Activated naive CD4-positive, alpha-beta T cell treated with anti-CD3 and anti-CD28 coated beads, Interleukin-2, amount 50 U/mL, for 24 hours (primary cell): ENCODE measurements around the gene VAV1.
A peak's percentile ranks its signal among the peaks of the same experiment; 100 is the strongest.

Experiments used
- H3K27ac Mint-ChIP-seq: one replicate; pipeline ENCODE4 v1.8.0; 2021; ENCODE audit warnings: mild to moderate bottlenecking, mixed read lengths
- H3K27me3 Mint-ChIP-seq: one replicate; pipeline ENCODE4 v1.8.0; 2021; ENCODE audit warnings: mixed read lengths
- H3K36me3 Mint-ChIP-seq: one replicate; pipeline ENCODE4 v1.8.0; 2021; ENCODE audit warnings: mixed read lengths
- H3K4me1 Mint-ChIP-seq: one replicate; pipeline ENCODE4 v1.8.0; 2021; ENCODE audit warnings: mixed read lengths
- H3K4me3 Mint-ChIP-seq: one replicate; pipeline ENCODE4 v1.8.0; 2021; ENCODE audit warnings: mild to moderate bottlenecking, mixed read lengths
- H3K9me3 Mint-ChIP-seq: one replicate; pipeline ENCODE4 v1.8.0; 2021; ENCODE audit warnings: mixed read lengths

The VAV1 gene, protein sequence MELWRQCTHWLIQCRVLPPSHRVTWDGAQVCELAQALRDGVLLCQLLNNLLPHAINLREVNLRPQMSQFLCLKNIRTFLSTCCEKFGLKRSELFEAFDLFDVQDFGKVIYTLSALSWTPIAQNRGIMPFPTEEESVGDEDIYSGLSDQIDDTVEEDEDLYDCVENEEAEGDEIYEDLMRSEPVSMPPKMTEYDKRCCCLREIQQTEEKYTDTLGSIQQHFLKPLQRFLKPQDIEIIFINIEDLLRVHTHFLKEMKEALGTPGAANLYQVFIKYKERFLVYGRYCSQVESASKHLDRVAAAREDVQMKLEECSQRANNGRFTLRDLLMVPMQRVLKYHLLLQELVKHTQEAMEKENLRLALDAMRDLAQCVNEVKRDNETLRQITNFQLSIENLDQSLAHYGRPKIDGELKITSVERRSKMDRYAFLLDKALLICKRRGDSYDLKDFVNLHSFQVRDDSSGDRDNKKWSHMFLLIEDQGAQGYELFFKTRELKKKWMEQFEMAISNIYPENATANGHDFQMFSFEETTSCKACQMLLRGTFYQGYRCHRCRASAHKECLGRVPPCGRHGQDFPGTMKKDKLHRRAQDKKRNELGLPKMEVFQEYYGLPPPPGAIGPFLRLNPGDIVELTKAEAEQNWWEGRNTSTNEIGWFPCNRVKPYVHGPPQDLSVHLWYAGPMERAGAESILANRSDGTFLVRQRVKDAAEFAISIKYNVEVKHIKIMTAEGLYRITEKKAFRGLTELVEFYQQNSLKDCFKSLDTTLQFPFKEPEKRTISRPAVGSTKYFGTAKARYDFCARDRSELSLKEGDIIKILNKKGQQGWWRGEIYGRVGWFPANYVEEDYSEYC

DNA sequence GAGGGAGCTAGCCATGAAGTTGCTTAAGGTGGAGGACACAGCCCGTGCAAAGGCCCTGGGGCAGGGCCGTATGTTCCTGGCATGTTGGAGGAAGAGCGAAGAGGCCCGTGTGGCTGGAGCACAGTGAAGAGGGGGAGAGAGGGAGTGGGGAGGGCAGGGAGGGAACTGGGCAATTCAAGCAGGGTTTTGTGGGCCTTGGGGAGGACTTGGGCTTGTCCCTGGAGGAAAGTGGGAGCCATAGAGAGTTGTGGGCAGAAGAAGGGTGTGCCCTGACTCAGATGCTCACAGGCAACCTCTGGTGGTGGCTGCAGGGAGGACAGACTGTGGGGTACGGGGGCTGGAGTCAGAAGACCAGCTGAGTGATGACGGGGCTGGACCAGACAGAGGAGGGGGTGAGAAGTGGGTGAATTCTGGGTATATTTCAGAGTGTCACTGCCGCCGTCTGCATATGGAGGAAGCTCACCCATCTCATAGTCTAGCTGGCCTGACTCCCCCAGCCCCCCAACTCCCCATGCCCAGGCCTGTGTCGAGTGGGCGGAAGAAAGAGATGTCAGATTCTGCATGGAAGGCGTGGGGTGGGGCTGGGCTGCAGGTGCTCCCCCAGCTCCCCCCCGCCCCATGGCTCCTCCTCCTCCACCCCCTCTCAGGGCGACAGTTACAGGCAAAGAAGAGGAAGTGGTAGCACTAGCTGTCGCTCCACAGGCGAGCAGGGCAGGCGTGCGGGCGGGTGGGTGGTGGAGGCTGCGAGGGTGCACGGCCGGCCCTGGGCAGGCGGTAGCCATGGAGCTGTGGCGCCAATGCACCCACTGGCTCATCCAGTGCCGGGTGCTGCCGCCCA lies at the start of gene VAV1:
VAV1 (plus strand) TSS at position 681 of the 838 bp plus-strand sequence; CDS start at position 781, 100 bp downstream.
- H3K27me3 Mint-ChIP-seq, result no peaks in the 10 kb centered on the region
- peaks cover 55% of the 10 kb centered on the region for H3K4me1 Mint-ChIP-seq
- H3K36me3 Mint-ChIP-seq, result peaks cover 17% of the 10 kb centered on the region
- no peaks in the 10 kb centered on the region for H3K9me3 Mint-ChIP-seq
- H3K27ac Mint-ChIP-seq, result peak within 1 kb of the TSS; percentile 90
- peak within 1 kb of the TSS; percentile 90 for H3K4me3 Mint-ChIP-seq

DNA sequence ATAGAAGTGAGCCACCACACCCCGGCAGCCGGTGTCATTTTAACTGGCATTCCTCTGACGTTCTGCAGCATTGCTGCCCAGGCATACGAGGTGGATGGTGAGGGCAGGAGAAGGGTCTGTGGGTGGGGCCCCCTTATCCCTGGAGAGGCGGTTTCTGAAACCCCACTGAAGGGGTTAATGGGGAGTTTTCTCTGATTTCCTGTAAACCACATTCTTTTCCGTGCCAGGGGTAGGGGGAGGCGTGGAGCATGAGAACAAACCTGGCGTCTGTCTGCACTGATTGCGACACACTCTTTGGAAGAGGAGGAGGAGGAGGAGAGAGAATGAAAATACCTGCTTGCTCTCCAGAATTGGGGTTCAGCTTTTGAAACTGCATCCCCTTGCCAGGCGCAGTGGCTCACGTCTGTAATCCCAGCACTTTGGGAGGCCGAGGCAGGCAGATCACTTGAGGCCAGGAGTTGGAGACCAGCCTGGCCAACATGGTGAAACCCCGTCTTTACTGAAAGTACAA lies 49.3 kb upstream of the VAV1 start:
- H3K27me3 Mint-ChIP-seq, result no peaks in the 10 kb centered on the region
- no peak overlapping the region for H3K4me3 Mint-ChIP-seq
- H3K27ac Mint-ChIP-seq, result no peak overlapping the region

DNA sequence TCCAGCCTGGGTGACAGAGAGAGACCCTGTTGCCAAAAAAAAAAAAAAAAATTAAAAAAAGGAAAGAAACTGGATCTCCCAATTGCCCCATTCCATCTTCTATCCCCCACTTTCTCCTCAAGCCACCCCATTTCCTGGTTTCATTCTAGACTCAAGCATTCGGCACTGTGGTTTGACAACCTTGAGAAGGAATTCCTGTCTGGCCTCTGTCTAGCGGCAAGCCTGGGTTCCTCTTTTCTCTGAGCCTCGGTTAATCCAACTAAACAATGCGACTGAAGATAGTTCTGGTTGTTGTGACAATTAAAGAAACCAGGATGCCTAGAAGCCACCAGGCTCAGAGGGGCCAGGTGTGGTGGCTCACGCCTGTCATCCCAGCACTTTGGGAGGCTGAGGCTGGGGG lies 48.8 kb upstream of the VAV1 start:
- H3K27me3 Mint-ChIP-seq, result no peaks in the 10 kb centered on the region
- H3K4me3 Mint-ChIP-seq, result no peak overlapping the region
- H3K27ac Mint-ChIP-seq, result no peak overlapping the region
- H3K4me1 Mint-ChIP-seq, result peaks cover 23% of the 10 kb centered on the region
- no peaks in the 10 kb centered on the region for H3K36me3 Mint-ChIP-seq
- H3K9me3 Mint-ChIP-seq, result no peaks in the 10 kb centered on the region

More for the DNA sequence above, 49.3 kb upstream of the VAV1 start:
- Mint-ChIP-seq H3K4me1 (peaks cover 23% of the 10 kb centered on the region), H3K9me3 (no peaks in the 10 kb centered on the region), H3K36me3 (no peaks in the 10 kb centered on the region)

DNA sequence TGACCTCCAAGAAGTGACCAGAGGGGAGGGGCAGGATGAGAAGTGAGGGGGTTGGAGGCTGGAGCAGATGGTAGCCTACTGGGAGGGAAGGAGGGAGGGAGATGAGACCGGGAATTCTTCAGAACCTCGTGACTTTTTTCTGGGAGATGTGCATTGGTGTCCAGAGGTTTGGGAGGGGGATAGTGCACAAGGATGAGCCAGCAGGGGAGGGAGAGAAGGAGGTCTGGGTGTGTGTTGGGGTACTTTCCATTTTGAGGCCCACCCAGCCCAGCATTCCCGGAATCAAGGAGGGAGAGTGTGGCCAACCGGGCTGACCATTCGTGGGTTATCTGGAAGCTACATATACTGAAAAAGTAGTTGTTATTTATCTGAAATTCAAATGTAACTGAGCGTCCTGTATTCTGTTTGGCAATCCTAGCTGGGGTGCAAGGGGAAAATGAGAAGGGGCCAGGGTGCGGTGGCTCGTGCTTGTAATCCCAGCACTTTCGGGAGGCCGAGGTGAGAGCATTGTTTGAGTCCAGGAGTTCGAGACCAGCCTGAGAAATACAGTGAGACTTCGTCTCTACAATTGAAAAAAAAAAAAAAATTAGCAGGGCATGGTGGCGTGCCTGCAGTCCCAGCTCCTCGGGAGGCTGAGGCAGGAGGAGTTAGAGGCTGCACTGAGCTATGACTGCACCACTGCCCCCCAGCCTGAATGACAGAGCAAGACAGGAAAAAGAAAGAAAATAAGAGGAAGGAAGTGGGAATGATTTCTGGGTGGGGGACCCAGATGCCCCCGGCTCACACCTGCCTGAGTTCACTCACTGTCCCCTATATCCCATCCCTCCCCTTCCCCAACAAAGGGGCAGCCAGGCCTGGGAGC lies 47.6 kb upstream of the VAV1 start:
- peaks cover 23% of the 10 kb centered on the region for H3K4me1 Mint-ChIP-seq
- no peaks in the 10 kb centered on the region for H3K9me3 Mint-ChIP-seq
- no peaks in the 10 kb centered on the region for H3K36me3 Mint-ChIP-seq
- H3K4me3 Mint-ChIP-seq, result no peak overlapping the region
- H3K27ac Mint-ChIP-seq, result no peak overlapping the region
- H3K27me3 Mint-ChIP-seq, result no peaks in the 10 kb centered on the region

DNA sequence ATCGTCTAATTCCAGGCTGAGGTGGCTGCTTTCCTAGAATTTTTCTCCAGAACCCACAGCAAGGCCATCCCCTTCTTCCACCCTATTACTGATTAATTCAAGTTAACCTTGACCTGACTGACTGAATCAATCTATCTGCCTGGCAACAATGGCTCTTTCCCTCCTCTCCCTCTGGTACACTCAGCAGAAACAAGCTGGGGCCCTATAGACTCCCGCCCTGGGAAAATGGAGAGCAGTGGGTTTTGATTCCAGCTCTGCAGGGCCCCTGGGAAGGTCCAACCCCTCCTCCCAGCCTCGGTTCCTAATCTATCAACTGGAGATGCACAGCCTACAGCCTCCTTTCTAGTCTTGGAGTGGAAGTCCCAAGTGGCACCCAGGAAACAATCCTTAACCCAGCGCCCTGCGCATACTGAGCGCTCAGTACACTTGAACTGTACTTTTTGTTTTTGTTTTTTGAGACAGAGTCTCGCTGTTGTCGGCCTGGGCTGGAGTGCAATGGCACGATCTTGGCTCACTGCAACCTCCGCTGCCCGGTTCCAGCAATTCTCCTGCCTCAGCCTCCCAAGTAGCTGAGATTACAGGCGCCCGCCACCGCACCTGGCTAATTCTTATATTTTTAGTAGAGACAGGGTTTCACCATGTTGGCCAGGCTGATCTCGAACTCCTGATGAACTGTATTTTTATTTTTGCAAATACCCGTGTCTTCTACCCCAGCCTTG lies 46.8 kb upstream of the VAV1 start:
- no peak overlapping the region for H3K27ac Mint-ChIP-seq
- H3K36me3 Mint-ChIP-seq, result no peaks in the 10 kb centered on the region
- H3K4me3 Mint-ChIP-seq, result no peak overlapping the region
- no peaks in the 10 kb centered on the region for H3K27me3 Mint-ChIP-seq
- no peaks in the 10 kb centered on the region for H3K9me3 Mint-ChIP-seq
- H3K4me1 Mint-ChIP-seq, result peaks cover 23% of the 10 kb centered on the region

DNA sequence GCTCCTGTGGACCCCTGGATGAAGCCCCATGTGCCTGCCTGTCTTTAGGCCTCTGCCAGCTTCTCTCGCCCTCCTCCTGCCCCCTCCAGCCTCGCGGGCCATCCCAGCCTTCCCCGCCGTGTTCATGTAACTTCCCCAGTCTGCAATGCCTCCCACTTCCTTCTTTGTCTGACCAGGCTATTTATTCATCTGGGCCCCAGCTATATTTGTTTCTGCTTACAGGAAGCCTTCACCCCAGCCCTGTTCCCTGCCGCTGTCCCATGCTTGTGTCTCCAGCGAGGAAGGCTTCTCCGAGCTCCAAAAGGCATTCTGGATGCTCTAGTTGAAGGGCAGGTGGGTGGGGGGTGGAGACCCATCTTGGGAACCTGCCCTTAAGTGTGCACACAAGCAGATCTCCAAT lies 44.2 kb upstream of the VAV1 start:
- peaks cover 15% of the 10 kb centered on the region for H3K4me1 Mint-ChIP-seq
- no peaks in the 10 kb centered on the region for H3K27me3 Mint-ChIP-seq
- H3K4me3 Mint-ChIP-seq, result no peak overlapping the region
- no peaks in the 10 kb centered on the region for H3K9me3 Mint-ChIP-seq
- H3K36me3 Mint-ChIP-seq, result peaks cover 3% of the 10 kb centered on the region
- no peak overlapping the region for H3K27ac Mint-ChIP-seq

DNA sequence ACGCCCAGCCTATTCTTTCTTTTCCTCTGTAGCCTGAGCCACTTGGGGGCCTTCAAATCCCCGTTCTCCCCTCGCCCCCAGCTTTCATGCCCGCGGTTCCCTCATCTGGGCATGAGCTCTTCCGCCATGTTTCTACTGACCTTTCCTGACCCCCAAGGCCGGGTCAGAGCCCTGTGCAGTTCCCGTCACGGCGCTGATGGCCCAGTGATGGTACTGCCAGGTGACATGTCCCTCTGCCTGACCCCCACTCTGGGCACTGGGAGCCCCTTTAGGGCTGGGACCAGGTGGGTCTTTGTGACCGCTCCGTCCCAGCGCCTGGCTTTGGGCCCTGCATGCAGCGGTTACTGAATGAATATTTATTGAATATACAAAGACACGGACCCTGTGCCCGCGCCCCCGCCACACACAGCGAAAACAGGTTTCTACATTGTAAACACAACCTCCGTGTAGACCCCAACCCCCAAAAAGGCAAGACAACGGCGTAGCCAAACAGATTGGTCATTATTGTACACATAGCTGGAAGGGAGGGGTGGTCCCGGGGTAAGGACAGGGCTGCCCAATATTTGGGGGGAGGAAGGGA lies 42.8 kb upstream of the VAV1 start:
- H3K4me3 Mint-ChIP-seq, result no peak overlapping the region

DNA sequence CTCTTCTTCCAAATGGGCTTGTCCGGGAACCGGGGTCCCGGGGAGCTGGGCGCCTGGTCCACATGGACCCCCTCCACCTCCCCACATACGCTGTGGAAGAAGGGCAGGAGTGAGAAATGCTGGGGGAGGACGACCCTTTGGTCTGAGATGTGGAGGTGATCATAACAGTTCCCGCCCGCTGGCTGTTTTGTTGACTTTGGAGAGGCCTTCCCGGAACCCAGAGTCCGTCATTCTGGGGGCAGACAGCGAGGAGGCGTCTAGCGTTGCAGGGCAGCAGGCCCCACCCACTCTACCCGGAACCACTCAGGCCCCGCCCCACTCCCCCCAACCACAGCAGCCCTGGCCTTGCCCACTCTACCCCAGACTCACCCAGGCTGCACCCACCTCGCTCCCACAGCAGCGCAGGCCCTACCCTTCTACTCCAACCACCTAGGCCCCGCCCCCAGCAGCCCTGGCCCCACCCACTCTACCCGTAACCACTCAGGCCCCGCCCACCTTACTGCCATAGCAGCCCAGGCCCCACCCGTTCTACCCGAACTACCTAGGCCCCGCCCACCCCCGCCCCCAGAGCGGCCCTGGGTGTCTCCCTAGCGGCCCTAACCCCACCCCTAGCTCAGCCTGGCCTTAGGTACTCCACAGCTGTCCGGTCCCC lies 42.2 kb upstream of the VAV1 start:
- no peaks in the 10 kb centered on the region for H3K9me3 Mint-ChIP-seq
- H3K4me3 Mint-ChIP-seq, result no peak overlapping the region
- no peak overlapping the region for H3K27ac Mint-ChIP-seq
- H3K4me1 Mint-ChIP-seq, result peaks cover 4% of the 10 kb centered on the region
- peaks cover 3% of the 10 kb centered on the region for H3K36me3 Mint-ChIP-seq
- no peaks in the 10 kb centered on the region for H3K27me3 Mint-ChIP-seq

More for the DNA sequence above, 42.8 kb upstream of the VAV1 start:
- no peak overlapping the region for H3K27ac Mint-ChIP-seq
- peaks cover 10% of the 10 kb centered on the region for H3K4me1 Mint-ChIP-seq
- no peaks in the 10 kb centered on the region for H3K9me3 Mint-ChIP-seq
- H3K27me3 Mint-ChIP-seq, result no peaks in the 10 kb centered on the region
- H3K36me3 Mint-ChIP-seq, result peaks cover 3% of the 10 kb centered on the region

DNA sequence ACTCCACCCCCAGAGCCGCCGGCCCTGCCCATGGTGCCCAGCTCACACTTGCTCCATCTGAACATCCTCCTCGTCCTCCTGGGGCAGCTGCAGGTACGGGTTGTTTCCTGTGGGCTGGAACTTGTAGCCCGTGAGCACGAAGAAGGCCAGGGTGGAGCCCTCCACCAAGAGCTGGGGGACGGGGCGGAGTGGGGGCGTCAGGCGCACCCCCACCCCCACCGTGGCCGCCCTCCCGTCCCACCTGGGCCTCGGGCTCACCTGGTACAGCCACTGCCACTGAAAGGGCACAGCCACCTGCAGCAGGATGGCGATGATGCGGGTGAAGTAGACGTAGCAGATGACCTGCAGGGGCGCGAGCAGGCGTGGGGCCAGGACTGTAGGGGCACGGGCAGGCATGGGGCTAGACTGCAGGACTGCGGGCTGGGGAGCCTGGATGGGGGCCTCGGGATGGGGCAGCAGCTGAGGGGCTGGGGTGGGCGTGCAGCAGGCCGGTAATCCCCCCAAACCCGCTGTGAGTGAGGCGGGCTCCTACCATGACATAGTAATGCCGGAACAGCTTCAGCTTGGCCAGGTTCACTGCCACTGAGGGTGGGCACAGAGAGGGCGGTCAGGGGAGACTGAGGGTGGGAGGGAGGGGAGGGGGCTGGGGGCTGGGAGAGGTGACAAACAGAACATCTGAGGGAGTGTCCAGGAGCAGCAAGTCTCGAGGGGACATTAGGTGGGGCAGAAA lies 41.4 kb upstream of the VAV1 start:
- Mint-ChIP-seq H3K9me3 (no peaks in the 10 kb centered on the region), H3K27me3 (no peaks in the 10 kb centered on the region), H3K36me3 (peaks cover 3% of the 10 kb centered on the region), H3K27ac (no peak overlapping the region), H3K4me1 (peaks cover 5% of the 10 kb centered on the region), H3K4me3 (no peak overlapping the region)

DNA sequence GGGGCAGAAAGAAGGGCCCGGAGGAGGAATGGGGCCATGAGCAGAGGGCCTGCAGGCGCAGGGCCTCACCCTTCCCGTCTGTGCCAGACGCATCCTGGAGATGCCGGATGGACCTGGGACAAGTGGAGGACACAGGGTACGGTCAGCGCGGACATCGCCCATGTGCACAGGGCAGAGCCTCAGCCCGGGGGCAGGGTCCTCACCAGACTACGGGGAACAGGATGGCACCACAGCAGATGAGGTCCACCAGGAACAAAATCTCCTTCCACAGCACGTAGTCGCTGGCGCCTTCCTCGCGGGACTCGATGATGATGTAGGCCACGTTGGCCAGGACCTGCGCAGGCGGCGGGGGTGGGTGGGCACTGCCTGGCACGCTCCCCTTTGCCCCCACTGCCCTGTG lies 40.7 kb upstream of the VAV1 start:
- peaks cover 9% of the 10 kb centered on the region for H3K4me1 Mint-ChIP-seq
- no peak overlapping the region for H3K4me3 Mint-ChIP-seq
- H3K27me3 Mint-ChIP-seq, result no peaks in the 10 kb centered on the region
- H3K9me3 Mint-ChIP-seq, result no peaks in the 10 kb centered on the region
- H3K27ac Mint-ChIP-seq, result no peak overlapping the region
- peaks cover 3% of the 10 kb centered on the region for H3K36me3 Mint-ChIP-seq

DNA sequence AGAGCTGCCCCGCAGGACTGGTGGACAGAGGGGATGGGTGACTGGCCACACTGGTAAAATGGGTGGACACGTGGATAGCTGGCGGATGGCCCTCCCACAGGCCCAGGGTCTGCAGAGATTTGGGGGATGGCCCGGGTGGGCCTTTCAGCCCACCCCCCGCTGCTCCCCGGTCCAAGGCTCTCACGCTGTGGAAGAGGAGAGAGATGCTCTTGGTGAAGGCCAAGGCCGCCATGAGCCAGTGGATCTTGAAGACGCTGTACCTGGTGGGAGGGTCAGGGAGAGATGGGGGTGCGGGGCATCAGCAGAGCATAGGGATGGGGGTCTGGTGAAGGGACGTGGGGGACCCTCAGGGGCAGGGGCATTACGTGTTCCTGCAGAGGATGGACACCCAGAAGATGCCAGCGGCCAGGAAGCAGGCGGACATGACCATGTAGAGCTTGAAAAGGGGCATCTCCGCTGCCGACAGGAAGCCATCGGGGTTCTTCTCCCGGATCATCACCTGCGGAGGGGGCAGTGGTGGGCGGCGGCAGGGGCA lies 39.6 kb upstream of the VAV1 start:
- H3K4me3 Mint-ChIP-seq, result peak overlapping the region; percentile 26
- H3K36me3 Mint-ChIP-seq, result peaks cover 3% of the 10 kb centered on the region
- no peak overlapping the region for H3K27ac Mint-ChIP-seq
- H3K9me3 Mint-ChIP-seq, result no peaks in the 10 kb centered on the region
- peaks cover 12% of the 10 kb centered on the region for H3K4me1 Mint-ChIP-seq
- H3K27me3 Mint-ChIP-seq, result no peaks in the 10 kb centered on the region

DNA sequence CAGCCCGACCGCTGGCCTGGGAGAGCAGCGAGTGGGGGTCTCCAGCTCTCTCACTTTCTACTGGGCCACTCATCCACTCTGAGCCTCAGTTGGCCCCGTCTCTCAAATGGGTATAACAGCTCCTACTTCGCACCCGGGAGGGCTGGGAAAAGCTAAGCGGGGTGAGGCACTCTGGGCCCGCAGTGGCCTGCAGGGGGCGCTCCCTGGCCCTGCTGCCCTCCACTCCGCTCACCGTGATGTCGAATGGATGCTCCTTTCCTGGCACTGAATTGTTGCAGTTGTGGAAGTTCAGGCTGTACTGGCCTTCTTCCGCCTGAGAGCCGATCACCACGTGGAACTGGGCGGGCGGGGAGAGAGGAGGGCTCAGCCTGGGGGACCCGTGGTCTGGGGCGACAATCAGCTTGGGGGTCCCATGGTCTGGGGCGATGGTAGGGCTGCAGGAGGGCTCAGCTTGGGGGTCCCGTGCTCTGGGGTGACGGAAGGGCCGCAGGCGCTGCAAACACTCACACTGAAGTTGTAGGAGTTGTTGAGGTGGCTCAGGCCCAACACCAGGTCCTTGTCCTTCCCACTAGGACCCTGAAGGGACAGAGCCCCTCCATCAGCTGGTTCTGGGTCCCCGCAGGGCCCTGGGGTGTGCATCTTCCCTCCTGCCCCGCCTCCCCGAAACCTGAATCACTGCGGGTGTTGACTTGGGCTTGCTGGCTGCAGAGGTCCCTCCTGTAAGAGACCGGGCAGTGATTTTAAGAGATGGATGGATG lies 39.0 kb upstream of the VAV1 start:
- no peak overlapping the region for H3K27ac Mint-ChIP-seq
- peaks cover 3% of the 10 kb centered on the region for H3K36me3 Mint-ChIP-seq

More for the DNA sequence above, 39.0 kb upstream of the VAV1 start:
- no peaks in the 10 kb centered on the region for H3K9me3 Mint-ChIP-seq
- H3K4me1 Mint-ChIP-seq, result peaks cover 19% of the 10 kb centered on the region
- H3K4me3 Mint-ChIP-seq, result no peak overlapping the region
- H3K27me3 Mint-ChIP-seq, result no peaks in the 10 kb centered on the region
